GM12801 (cell line): ENCODE results near the gene ATL2.

Experiments used
- TF ChIP-seq, protein P1 (sequence below): IDR thresholded peaks from one replicate; pipeline ENCODE4 v1.5.1; 2011; ENCODE audit warnings: control low read depth; ENCODE audit not compliant: insufficient read length; ENCODE audit errors: extremely low read depth

The ATL2 gene

DNA sequence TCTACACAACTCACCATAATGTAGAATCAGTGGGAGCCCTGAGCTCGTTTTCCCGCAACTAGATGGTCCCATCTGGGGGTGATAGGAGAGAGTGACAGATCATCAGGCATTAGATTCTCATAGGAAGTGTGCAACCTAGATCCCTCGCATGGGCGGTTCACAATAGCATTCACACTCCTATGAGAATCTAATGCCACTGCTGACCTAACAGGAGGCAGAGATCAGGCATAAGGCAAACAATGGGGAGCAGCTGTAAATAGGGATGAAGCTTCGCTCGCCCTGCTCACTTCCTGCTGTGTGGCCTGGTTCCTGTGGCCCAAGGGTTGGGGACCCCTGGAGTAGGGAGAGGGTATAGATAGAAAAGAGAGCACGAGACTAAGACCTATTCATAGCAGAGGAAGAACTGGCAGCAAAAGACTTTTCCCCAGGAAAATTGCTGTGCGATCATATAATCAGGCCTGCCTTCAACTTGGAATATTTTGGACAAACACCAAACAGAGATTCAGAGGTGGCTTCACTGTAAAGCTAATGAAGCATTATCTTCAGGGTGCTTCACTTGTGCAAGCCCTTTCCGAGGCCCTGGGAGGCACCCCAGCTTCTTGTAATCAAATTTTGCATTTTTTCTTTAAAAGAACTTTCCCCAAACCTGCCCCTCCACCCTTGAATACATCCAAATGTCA lies 29.0 kb upstream of the ATL2 start:
- TF ChIP-seq, protein P1, sequence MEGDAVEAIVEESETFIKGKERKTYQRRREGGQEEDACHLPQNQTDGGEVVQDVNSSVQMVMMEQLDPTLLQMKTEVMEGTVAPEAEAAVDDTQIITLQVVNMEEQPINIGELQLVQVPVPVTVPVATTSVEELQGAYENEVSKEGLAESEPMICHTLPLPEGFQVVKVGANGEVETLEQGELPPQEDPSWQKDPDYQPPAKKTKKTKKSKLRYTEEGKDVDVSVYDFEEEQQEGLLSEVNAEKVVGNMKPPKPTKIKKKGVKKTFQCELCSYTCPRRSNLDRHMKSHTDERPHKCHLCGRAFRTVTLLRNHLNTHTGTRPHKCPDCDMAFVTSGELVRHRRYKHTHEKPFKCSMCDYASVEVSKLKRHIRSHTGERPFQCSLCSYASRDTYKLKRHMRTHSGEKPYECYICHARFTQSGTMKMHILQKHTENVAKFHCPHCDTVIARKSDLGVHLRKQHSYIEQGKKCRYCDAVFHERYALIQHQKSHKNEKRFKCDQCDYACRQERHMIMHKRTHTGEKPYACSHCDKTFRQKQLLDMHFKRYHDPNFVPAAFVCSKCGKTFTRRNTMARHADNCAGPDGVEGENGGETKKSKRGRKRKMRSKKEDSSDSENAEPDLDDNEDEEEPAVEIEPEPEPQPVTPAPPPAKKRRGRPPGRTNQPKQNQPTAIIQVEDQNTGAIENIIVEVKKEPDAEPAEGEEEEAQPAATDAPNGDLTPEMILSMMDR: no peak

DNA sequence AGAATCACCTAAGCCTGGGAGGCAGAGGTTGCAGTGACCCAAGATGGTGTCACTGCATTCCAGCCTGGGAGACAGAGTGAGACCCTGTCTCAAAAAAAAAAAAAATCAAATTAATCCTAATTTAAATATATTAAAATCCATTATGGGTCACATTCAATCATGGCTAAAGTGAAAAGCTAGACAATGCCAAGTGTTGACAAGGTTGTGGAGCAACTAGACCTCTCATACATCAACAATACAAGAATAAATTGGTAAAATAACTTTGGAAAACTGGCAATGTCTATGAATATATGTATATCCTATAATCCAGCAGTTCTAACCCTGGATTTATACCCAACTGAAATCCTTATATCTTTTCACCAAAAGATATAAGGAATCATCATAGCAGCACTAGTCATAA lies 23.4 kb upstream of the ATL2 start:
- TF ChIP-seq, protein P1: no peak

DNA sequence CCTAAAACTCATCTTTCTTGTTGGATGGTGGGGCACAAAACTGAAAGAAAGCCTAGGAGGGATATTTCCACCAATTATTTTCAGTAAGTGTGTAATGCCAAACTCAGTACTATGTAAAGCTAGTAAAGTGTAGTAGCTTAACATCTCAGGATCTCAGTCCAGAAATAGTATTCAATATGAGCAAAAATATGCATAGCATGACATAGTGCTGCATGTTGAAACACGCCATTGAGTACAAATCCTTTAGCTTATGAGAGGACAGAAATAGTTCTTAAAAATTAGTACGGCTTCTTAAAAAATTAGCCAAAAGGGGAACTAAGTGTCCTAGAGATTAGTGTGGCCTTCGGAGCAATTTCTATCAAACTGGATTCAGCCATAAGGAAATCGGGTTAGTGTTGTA lies 21.7 kb upstream of the ATL2 start:
- TF ChIP-seq, protein P1: no peak

DNA sequence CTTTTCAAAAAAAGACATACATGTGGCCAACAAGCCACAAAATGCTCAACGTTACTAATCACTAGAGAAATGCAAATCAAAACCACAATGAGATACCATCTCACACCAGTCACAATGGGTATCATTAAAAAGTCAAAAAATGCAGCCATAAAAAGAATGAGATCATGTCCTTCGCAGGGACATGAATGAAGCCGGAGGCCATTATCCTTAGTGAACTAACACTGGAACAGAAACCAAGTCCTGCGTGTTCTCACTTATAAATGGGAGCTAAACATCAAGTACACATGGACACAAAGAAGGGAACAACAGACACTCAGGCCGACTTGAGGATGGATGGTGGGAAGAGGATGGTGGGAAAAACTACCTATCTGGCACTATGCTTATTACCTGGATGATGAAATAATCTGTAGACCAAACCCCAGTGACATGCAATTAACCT lies 17.8 kb upstream of the ATL2 start:
- TF ChIP-seq, protein P1: no peak

DNA sequence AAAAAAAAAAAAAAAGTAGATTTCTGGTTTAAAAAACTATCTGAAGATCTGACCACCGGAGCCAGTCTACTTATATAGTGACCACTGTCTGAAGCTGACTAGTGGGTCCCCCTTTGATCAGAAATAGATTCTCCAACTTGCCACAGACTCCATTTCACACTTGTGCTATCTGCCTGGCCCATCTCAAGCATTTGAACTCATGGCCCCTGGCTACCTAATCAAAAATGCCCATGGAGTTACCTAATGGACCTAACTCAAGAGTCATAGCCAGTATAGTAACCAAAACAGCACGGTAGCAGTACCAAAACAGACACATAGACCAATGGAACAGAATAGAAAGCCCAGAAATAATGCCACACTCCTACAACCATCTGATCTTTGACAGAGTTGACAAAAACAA lies 17.0 kb upstream of the ATL2 start:
- TF ChIP-seq, protein P1: no peak

DNA sequence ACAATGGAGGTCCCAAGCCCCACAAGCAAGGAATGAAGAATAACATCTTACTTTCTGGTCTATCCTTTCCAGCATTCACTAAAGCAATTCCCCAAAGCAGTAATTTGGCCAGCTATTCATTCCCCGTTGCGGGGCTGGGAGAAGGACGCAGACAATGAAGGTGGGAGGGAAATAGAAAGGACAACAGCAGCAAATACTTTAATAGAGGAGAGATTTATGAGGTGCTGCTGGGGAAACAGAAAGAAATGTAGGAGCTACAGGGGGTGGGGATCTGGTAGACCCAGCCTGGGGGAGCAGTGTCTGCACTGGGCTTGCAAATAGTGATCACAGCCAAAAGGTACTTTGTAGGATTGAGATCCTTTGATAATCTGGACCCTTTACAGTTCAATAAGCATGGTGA lies 13.9 kb upstream of the ATL2 start:
- TF ChIP-seq, protein P1: no peak

DNA sequence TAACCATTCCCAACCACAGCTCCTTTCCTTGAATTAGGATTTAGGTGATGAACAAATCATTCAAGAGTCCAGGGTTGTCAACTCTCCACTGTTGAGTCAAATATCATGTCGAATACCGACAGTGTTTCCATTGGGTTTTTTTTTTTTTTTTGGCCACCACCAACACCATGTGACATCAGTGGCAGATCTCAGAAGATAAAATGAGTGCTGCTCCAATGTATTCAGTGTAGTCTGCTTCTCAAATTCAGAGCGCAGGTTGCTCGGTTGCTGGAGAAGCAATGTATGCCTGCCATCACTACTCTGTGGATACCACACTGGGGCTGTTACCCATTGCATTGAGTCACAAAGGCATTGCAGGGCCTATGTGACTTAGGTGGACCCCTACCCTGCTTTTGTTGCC lies 10.8 kb upstream of the ATL2 start:
- TF ChIP-seq, protein P1: no peak

DNA sequence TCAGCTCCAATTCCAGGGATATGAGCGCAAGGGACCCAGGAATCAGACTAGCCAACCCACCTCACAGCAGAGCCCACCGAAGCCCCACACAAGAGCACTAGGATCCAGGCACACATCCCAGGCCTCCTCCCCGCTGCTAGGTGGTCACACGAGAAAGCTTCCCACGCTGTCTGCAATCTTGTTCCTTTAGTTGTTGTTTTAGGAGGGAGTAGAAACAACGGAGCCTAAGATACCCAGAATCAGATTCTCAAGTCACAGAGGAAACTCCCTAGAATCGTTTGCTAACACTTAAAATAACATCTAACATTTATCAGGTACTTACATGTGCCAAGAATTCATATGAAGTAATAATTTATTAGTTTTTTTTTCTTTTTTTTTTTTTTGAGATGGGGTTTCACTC lies 9.7 kb upstream of the ATL2 start:
- TF ChIP-seq, protein P1: no peak
